CD4-positive, alpha-beta T cell (primary cell): ENCODE results near the gene TSPAN11. TPM values are rescaled to one million over a fixed set of nuclear protein-coding genes. Genes with fewer than 3 reads are reported as not detected.

ENCODE experiments used
- ATAC-seq: fragments of 200-7000 bp; cut with Tn5 transposase; one replicate; pipeline ENCODE4 v1.10.0; 2022; ENCODE audit warnings: mild to moderate bottlenecking; ENCODE audit not compliant: poor library complexity
- CTCF ChIA-PET: fragments of 350-600 bp; sonication (Branson Sonifier 250); formaldehyde crosslinking; loops from one replicate; lab custom pipeline; 2021; ENCODE audit warnings: antibody characterized with exemption, inconsistent platforms; lab: Charles Lee
- POLR2A ChIA-PET: fragments of 350-600 bp; sonication (Branson Sonifier 250); formaldehyde crosslinking; loops from one replicate; lab custom pipeline; 2021; ENCODE audit warnings: antibody characterized with exemption, inconsistent platforms; lab: Charles Lee
- DNase-seq, 14 experiments: peaks; one replicate each; pipeline ENCODE4 v3.0.0-alpha.2; 2013 to 2020; ENCODE audit warnings: mixed read lengths in 2 of 14
- H3K27ac ChIP-seq, 2 donors: one replicate each; pipeline versions ENCODE4 v1.5.1 to v1.7.0; 2013; ENCODE audit warnings: low read length in 2 of 2, low read depth in 1 of 2, mild to moderate bottlenecking in 1 of 2
- H3K27me3 ChIP-seq, 2 experiments: 1 replicate in 1 of 2; 2 replicates in 1 of 2; pipeline versions ENCODE4 v1.6.1 to v1.7.0; 2013; ENCODE audit warnings: low read length in 2 of 2, control low read depth in 1 of 2, mild to moderate bottlenecking in 1 of 2, moderate library complexity in 1 of 2; ENCODE audit not compliant: insufficient read depth in 2 of 2, control insufficient read depth in 1 of 2
- H3K36me3 ChIP-seq: one replicate; pipeline ENCODE4 v1.6.1; 2013; ENCODE audit warnings: low read length, control low read depth; ENCODE audit not compliant: insufficient read depth
- H3K4me1 ChIP-seq: one replicate; pipeline ENCODE4 v1.6.1; 2013; ENCODE audit warnings: low read length, control low read depth; ENCODE audit not compliant: insufficient read depth
- H3K4me3 ChIP-seq: one replicate; pipeline ENCODE4 v1.5.1; 2013; ENCODE audit warnings: mild to moderate bottlenecking, low read length, moderate library complexity
- H3K9me3 ChIP-seq, 2 experiments: 1 replicate in 1 of 2; 2 replicates in 1 of 2; pipeline versions ENCODE4 v1.6.1 to v1.7.0; 2013; ENCODE audit warnings: low read length in 2 of 2, mild to moderate bottlenecking in 2 of 2, control low read depth in 1 of 2, moderate library complexity in 1 of 2; ENCODE audit not compliant: control insufficient read depth in 1 of 2, insufficient read depth in 1 of 2
- H3K27ac Mint-ChIP-seq: one replicate; pipeline ENCODE4 v1.8.0; 2020; ENCODE audit warnings: mixed read lengths
- H3K27me3 Mint-ChIP-seq: one replicate; pipeline ENCODE4 v1.8.0; 2021; ENCODE audit warnings: mixed read lengths
- H3K36me3 Mint-ChIP-seq: one replicate; pipeline ENCODE4 v1.8.0; 2021; ENCODE audit warnings: low read depth, mixed read lengths
- H3K4me1 Mint-ChIP-seq: one replicate; pipeline ENCODE4 v1.8.0; 2021; ENCODE audit warnings: low read depth, mixed read lengths
- H3K4me3 Mint-ChIP-seq: one replicate; pipeline ENCODE4 v1.8.0; 2020; ENCODE audit warnings: mild to moderate bottlenecking, mixed read lengths
- H3K9me3 Mint-ChIP-seq: one replicate; pipeline ENCODE4 v1.8.0; 2020; ENCODE audit warnings: mixed read lengths
- intact Hi-C, 2 experiments: fragments of 100-400 bp; cut with DNase I in 1 of 2; cut with micrococcal nuclease in 1 of 2; formaldehyde crosslinking; loops; one replicate each; pipeline versions ENCODE4 v1.15.1 to v1.9.0; 2023 to 2025; cut with DNase I, micrococcal nuclease
- total RNA-seq, 174 experiments: library from RNA in 2 of 174; stranded (reverse) in 2 of 174; gene quantifications; one replicate each; pipeline ENCODE4 v1.2.3 and lab custom pipeline; 2021 to 2026
- TF ChIP-seq, protein P1 (sequence below): fragments of 200-600 bp; IDR thresholded peaks from one replicate; pipeline ENCODE4 v1.8.0; 2022; ENCODE audit warnings: antibody characterized with exemption, mild to moderate bottlenecking

Gene TSPAN11
- total RNA-seq, 2 experiments from 2014 or later, result not detected

DNA sequence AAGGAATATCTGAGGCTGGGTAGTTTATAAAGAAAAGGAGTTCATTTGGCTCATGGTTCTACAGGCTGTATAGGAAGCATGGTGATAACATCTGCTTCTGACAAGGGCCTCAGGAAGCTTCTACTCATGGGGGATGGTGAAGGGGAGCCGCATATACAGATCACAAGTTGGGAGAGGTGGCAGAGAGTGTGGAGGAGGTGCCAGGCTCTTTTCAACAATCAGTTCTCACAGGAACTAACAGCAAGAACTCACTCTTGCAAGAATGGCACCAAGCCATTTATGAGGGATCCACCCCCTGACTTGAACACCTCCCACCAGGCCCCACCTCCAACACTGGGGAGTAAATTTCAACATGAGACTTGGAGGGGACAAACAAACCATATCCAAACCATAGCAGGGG, 3.5 kb upstream of the TSPAN11 start:
- Histone ChIP-seq H3K27me3 (peaks cover 19 to 33% of the 10 kb centered on the region in 2 experiments), H3K27ac (no peak overlapping the region), H3K36me3 (no peaks in the 10 kb centered on the region), H3K4me3 (no peak overlapping the region), H3K9me3 (peaks cover 0 to 3% of the 10 kb centered on the region in 2 experiments), H3K4me1 (no peaks in the 10 kb centered on the region)
- no peaks in the 10 kb centered on the region for H3K4me1 Mint-ChIP-seq
- no peak overlapping the region for H3K27ac Mint-ChIP-seq
- intact Hi-C loops, result no loop called here
- ChIA-PET CTCF (no interaction called here), POLR2A (no interaction called here)
- DNase-seq, result no peak
- TF ChIP-seq, protein P1, sequence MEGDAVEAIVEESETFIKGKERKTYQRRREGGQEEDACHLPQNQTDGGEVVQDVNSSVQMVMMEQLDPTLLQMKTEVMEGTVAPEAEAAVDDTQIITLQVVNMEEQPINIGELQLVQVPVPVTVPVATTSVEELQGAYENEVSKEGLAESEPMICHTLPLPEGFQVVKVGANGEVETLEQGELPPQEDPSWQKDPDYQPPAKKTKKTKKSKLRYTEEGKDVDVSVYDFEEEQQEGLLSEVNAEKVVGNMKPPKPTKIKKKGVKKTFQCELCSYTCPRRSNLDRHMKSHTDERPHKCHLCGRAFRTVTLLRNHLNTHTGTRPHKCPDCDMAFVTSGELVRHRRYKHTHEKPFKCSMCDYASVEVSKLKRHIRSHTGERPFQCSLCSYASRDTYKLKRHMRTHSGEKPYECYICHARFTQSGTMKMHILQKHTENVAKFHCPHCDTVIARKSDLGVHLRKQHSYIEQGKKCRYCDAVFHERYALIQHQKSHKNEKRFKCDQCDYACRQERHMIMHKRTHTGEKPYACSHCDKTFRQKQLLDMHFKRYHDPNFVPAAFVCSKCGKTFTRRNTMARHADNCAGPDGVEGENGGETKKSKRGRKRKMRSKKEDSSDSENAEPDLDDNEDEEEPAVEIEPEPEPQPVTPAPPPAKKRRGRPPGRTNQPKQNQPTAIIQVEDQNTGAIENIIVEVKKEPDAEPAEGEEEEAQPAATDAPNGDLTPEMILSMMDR, result no peak
- no peak overlapping the region for H3K4me3 Mint-ChIP-seq
- H3K36me3 Mint-ChIP-seq, result no peaks in the 10 kb centered on the region
- ATAC-seq, result no peak
- H3K9me3 Mint-ChIP-seq, result no peaks in the 10 kb centered on the region
- peaks cover 50% of the 10 kb centered on the region for H3K27me3 Mint-ChIP-seq

DNA sequence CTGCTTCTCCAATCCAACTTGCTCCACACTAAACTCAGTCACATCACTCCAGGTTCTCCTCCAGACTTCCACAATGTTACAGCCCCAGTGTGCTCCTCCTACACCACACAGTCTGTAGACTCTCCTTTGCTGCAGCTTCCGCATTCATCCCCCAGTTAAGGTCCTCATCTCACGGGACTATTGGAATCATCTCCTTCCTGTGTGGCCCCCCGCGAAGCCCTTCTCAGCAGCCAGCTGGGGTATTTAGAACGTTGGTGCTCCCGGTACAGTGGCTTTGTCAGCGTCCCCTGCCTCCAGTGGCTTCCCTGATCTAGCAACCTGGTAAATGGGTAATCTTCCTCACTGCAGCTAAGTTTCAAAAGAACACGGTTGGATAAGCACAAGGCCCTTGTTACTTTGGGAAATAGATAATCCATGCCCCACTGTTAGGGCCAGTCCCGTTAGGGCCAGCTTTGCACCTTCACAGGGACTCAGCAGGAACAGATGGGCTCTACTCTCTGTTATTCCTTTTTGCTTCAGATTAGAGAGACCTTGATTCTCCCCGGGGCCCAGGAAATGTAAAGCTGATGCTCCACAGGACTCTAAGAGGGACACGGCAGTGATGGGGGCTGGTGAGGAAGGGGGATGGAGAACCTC, 823 bp upstream of the TSPAN11 start:
- TF ChIP-seq, protein P1, result no peak
- H3K4me1 Mint-ChIP-seq, result no peaks in the 10 kb centered on the region
- H3K36me3 Mint-ChIP-seq, result no peaks in the 10 kb centered on the region

DNA sequence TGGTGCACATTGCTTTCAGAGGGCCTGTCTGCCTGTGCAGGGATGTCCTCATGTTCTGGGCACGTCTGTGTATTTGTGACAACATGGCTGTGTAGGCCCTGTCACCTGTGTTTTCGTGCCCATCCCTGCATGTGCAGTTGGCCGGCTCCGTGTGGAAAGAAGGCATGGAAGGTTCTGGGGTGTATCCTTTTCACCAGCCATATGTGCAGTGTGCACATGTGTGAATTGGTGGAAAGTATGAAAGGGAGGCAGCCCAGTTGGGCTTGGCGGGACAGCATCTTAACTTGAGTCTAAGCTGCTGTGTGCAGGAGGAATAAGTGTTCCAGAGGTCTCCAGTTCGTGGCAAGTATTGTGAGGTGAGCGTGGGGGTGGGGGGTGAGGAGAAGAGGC, 669 bp downstream of the TSPAN11 start:
- H3K27me3 ChIP-seq, result peaks cover 21 to 44% of the 10 kb centered on the region in 2 experiments
- TF ChIP-seq, protein P1, result no peak
- Mint-ChIP-seq H3K27me3 (peaks cover 66% of the 10 kb centered on the region), H3K4me3 (no peak overlapping the region), H3K4me1 (no peaks in the 10 kb centered on the region), H3K9me3 (no peaks in the 10 kb centered on the region), H3K36me3 (no peaks in the 10 kb centered on the region), H3K27ac (no peak overlapping the region)
- no peaks in the 10 kb centered on the region for H3K36me3 ChIP-seq
- no peak overlapping the region for H3K27ac ChIP-seq
- no peak overlapping the region for H3K4me3 ChIP-seq
- ATAC-seq (no peak), DNase-seq (no peak)
- POLR2A ChIA-PET, result no interaction called here
- H3K4me1 ChIP-seq, result no peaks in the 10 kb centered on the region
- CTCF ChIA-PET, result no interaction called here
- peaks cover 0 to 7% of the 10 kb centered on the region in 2 experiments for H3K9me3 ChIP-seq
- intact Hi-C loops, result no loop called here

More for the DNA sequence above, 823 bp upstream of the TSPAN11 start:
- Histone ChIP-seq H3K4me1 (no peaks in the 10 kb centered on the region), H3K4me3 (no peak overlapping the region), H3K36me3 (no peaks in the 10 kb centered on the region), H3K27me3 (peaks cover 21 to 44% of the 10 kb centered on the region in 2 experiments), H3K27ac (no peak overlapping the region), H3K9me3 (peaks cover 0 to 6% of the 10 kb centered on the region in 2 experiments)
- H3K4me3 Mint-ChIP-seq, result no peak overlapping the region
- H3K9me3 Mint-ChIP-seq, result no peaks in the 10 kb centered on the region
- no peak for DNase-seq
- intact Hi-C loops, result no loop called here
- ChIA-PET CTCF (no interaction called here), POLR2A (no interaction called here)
- no peak overlapping the region for H3K27ac Mint-ChIP-seq
- peaks cover 63% of the 10 kb centered on the region for H3K27me3 Mint-ChIP-seq
- ATAC-seq, result no peak
